ENCODE data around the gene MRPS27. TPM values are rescaled to one million over a fixed set of nuclear protein-coding genes. Genes with fewer than 3 reads are reported as not detected.

Gene MRPS27
- total and polyA plus RNA-seq, 2 of the 4 experiments (the other 2 are of a cell fraction), result 46.9 to 90.5 TPM

DNA sequence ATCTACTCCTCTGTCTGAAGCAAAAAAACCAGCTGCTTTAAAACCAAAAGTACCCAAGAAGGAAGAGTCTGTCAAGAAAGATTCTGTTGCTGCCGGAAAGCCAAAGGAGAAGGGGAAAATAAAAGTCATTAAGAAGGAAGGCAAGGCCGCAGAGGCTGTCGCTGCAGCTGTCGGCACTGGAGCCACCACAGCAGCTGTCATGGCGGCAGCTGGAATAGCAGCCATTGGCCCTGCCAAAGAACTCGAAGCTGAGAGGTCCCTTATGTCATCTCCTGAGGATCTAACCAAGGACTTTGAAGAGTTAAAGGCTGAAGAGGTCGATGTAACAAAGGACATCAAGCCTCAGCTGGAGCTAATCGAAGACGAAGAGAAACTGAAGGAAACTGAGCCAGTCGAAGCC lies 124.5 kb downstream of the MRPS27 start:
- Histone ChIP-seq H3K9me3 (ENCODE audit: control insufficient read depth, insufficient read depth, low read length) (no peaks in the 10 kb centered on the region), H4K91ac (ENCODE audit: insufficient read depth, low read depth, low read length) (no peak overlapping the region), H3K4me3 (ENCODE audit: insufficient read depth, low read depth, low read length) (no peak overlapping the region), H3K27me3 (ENCODE audit: control insufficient read depth, insufficient read depth, low read length) (no peaks in the 10 kb centered on the region), H3K27ac (ENCODE audit: insufficient read depth, low read length) (no peak overlapping the region), H2AK9ac (replicated peaks; ENCODE audit: low read depth, low read length, poor library complexity) (no peak overlapping the region), H3K56ac (ENCODE audit: extremely low read depth, insufficient read depth, low read length) (no peak overlapping the region), H3K36me3 (ENCODE audit: control insufficient read depth, insufficient read depth, low read length) (peaks cover 65% of the 10 kb centered on the region), H3K9me1 (ENCODE audit: insufficient read depth, low read length) (peaks cover 6% of the 10 kb centered on the region), H2BK120ac (ENCODE audit: low read depth, low read length) (no peak overlapping the region), H3K9ac (ENCODE audit: low read depth, low read length) (no peak overlapping the region), H2BK20ac (ENCODE audit: low read depth, low read length) (no peak overlapping the region), H4K20me1 (ENCODE audit: insufficient read depth, low read length) (0 out of 2 replicates have a peak, but pooled peaks cover 12% of the 10 kb centered on the region), H4K5ac (ENCODE audit: low read depth, low read length) (no peak overlapping the region), H2BK5ac (ENCODE audit: low read depth, low read length, poor library complexity, severe bottlenecking) (no peak overlapping the region), H3K18ac (ENCODE audit: low read depth, low read length) (no peak overlapping the region), H2AK5ac (ENCODE audit: low read depth, low read length) (no peak overlapping the region), H3K4me2 (ENCODE audit: low read depth, low read length) (no peak overlapping the region), H3K4me1 (ENCODE audit: control insufficient read depth, insufficient read depth, low read length) (peaks cover 3% of the 10 kb centered on the region; the same call in 1 of the 2 replicates), H3K4ac (ENCODE audit: low read depth, low read length) (no peak overlapping the region), H4K8ac (ENCODE audit: low read depth in 2 of 2, low read length in 2 of 2) (no peak overlapping the region), H3K79me1 (ENCODE audit: low read depth in 1 of 2, low read length in 2 of 2) (peaks cover 67 to 86% of the 10 kb centered on the region in 2 experiments), H2AFZ (replicated peaks; ENCODE audit: low read length, poor library complexity) (no peak overlapping the region), H2BK15ac (ENCODE audit: low read depth, low read length) (no peak overlapping the region), H3K23ac (ENCODE audit: low read depth, low read length) (no peak overlapping the region), H3K14ac (replicated peaks; ENCODE audit: low read depth, low read length) (no peak overlapping the region)
- in situ Hi-C loops (cut with MboI; ENCODE audit: low sequenced_read_pairs) (no loop called here), intact Hi-C loops (cut with micrococcal nuclease) (no loop called here), dilution Hi-C loops (cut with HindIII; ENCODE audit: low sequenced_read_pairs, unreplicated experiment) (no loop called here)
- no peak for DNase-seq
- CTCF ChIA-PET, result no interaction called here
- ATAC-seq (ENCODE audit: low read depth), result no peak
- TF ChIP-seq MXI1 (IDR thresholded peaks at IDR 0.05; ENCODE audit: borderline replicate concordance, low read depth, low read length) (no peak), SMC3 (IDR thresholded peaks at IDR 0.05; ENCODE audit: low read depth, low read length) (no peak)
- POLR2A ChIA-PET (ENCODE audit: unreplicated experiment), result no interaction called here
- BruUV-seq (replicated peaks), result no TSS peak
- WGBS, 2 experiments (ENCODE audit: extremely low coverage in 2 of 2, insufficient read length in 1 of 2), result 98% methylated on average over 8 of the region's 10 CpGs; no CpG with 5 or more reads in 1 of the 2 experiments
